ENCODE measurements around the gene YKT6.

YKT6 gene

GRCh38 chr7:44258865-44259546, 58.2 kb downstream of the YKT6 start:
- DNase-seq (ENCODE audit: low read depth, low spot score), result no peak

- no peak for DNase-seq (ENCODE audit: low read depth, low spot score)
These were observed 59.0 kb downstream of the YKT6 start for GRCh38 chr7:44259547-44260457.

GRCh38 chr7:44261240-44261639, 60.5 kb downstream of the YKT6 start:
- no peak for DNase-seq (ENCODE audit: low read depth, low spot score)

GRCh38 chr7:44262031-44262430, 61.3 kb downstream of the YKT6 start:
- DNase-seq (ENCODE audit: low read depth, low spot score), result no peak

DNA sequence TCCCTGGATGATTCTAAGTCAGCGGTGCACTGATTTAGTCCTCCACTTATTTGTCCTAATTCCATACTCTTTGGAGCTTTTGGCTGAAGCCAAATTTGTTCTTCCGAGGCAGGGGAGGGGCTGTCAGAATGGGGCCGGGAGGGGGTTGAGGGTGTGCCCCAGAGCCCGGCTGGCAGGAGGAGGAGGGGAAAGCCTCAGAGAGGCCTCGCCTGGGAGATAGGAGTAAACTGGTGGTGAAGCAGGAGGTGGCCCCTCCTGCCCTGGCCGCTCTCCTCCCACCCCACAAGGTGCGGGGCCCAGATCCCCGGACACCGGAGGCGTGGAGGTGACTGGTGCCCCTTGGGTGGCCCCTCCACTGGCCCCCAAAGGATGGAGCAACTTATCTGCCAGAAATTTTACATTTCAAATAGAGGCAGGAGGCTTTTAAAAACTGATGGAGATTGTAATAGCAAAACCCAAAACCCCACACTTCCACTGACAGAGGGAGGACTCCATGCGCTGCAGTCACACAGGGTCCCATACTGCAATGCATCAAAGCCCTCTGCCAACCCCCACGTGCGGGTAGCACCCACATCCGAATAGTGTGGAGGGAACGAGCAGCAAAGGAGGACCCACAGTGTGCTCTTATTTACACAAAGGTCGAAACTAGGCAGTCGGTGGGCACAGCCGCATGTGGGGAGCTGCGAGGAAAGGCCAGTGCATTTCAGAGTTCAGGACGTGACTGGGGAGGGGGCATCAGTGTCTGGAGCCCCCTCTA, 62.7 kb downstream of the YKT6 start:
- no peak for DNase-seq (ENCODE audit: low read depth, low spot score)
